Astrocyte (in vitro differentiated cells and primary cell): Measurements from ENCODE around the gene RD3L.

Experiments
- CTCF ChIP-seq: IDR thresholded peaks from 2 replicates; pipeline ENCODE4 v1.5.1; 2011; ENCODE audit warnings: low read depth, mild to moderate bottlenecking, inconsistent platforms, low read length, moderate library complexity; ENCODE audit not compliant: insufficient read depth
- EZH2 ChIP-seq: IDR thresholded peaks from 2 replicates; pipeline ENCODE4 v1.6.1; 2012; ENCODE audit warnings: mild to moderate bottlenecking, low read length, inconsistent platforms; ENCODE audit not compliant: insufficient read depth

GRCh38 chr14:103931422-103931821 lies 10.9 kb downstream of the RD3L start:
- TF ChIP-seq CTCF (no peak), EZH2 (no peak)
